RWPE2 (cell line): ENCODE data around the gene ACOXL.

Experiments
- ATAC-seq: fragments of 200-7000 bp; cut with Tn5 transposase; 3 replicates; pipeline ENCODE4 v1.9.1; 2021; ENCODE audit warnings: low read depth
- DNase-seq: peaks from one replicate; pipeline ENCODE4 v3.0.0-alpha.2; 2020; ENCODE audit warnings: low spot score
- H3K27ac ChIP-seq: fragments of 450-650 bp; 2 replicates; pipeline ENCODE4 v1.5.1; 2017; ENCODE audit warnings: mild to moderate bottlenecking; ENCODE audit not compliant: poor library complexity, severe bottlenecking
- H3K27me3 ChIP-seq: fragments of 250-450 bp; sonication (Bioruptor Pico); 2 replicates; pipeline ENCODE4 v1.5.1; 2021; ENCODE audit warnings: mild to moderate bottlenecking, moderate library complexity; ENCODE audit not compliant: insufficient read depth, poor library complexity, severe bottlenecking
- H3K36me3 ChIP-seq: fragments of 250-450 bp; sonication (Bioruptor Pico); 2 replicates; pipeline ENCODE4 v1.5.1; 2020; ENCODE audit warnings: low read depth, mild to moderate bottlenecking, moderate library complexity
- H3K4me1 ChIP-seq: fragments of 250-450 bp; sonication (Bioruptor Pico); 2 replicates; pipeline ENCODE4 v1.5.1; 2021; ENCODE audit warnings: mild to moderate bottlenecking, moderate library complexity; ENCODE audit not compliant: insufficient read depth, poor library complexity, severe bottlenecking
- H3K4me3 ChIP-seq: fragments of 250-450 bp; sonication (Bioruptor Pico); 2 replicates; pipeline ENCODE4 v1.5.1; 2021; ENCODE audit warnings: mild to moderate bottlenecking, moderate library complexity; ENCODE audit not compliant: severe bottlenecking
- H3K9me3 ChIP-seq: fragments of 250-450 bp; sonication (Bioruptor Pico); 2 replicates; pipeline ENCODE4 v1.5.1; 2021; ENCODE audit warnings: mild to moderate bottlenecking, moderate library complexity; ENCODE audit not compliant: severe bottlenecking
- TF ChIP-seq, protein P1 (sequence below): fragments of 450-650 bp; IDR thresholded peaks from one replicate; pipeline ENCODE4 v1.5.1; 2017; ENCODE audit warnings: mild to moderate bottlenecking, moderate library complexity; ENCODE audit not compliant: poor library complexity, severe bottlenecking

The ACOXL gene

DNA sequence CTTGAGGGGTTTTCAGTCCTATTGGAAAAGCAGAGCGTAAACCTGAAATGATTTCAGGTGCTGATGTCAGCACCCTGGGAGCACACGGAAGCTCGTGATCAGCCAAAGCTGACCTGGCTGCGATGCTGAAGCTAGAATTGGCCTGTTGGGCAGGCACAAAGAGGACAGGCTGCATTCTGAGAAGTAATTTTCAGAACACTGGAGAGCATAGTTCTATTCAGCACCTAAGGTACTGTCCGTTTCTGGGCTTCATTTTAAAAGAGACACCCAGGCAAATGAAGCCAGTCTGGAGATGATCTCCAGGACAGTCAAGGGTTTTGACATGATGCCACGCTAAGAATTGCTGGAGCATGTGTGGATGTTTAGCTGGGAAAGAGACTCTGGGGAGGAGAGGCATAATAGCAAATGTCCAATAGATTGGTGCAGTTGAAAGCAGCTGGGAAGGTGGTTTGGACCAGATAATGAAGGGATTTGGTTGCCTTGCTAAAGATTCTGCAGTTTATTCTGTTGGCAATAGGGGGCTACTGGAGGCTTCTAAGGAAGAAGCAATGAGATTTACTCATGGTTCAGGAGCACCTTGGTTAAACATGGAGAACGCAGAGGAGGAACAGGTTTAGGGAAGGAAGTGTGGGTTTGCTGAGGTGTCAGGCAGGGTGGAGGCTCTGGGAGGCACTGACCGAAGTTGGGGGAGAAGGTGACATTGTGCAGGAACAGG lies 86.6 kb downstream of the ACOXL start:
- no peaks in the 10 kb centered on the region for H3K9me3 ChIP-seq
- H3K4me3 ChIP-seq = no peak overlapping the region
- ATAC-seq = no peak
- no peak for DNase-seq
- H3K27ac ChIP-seq = no peak overlapping the region
- TF ChIP-seq, protein P1, sequence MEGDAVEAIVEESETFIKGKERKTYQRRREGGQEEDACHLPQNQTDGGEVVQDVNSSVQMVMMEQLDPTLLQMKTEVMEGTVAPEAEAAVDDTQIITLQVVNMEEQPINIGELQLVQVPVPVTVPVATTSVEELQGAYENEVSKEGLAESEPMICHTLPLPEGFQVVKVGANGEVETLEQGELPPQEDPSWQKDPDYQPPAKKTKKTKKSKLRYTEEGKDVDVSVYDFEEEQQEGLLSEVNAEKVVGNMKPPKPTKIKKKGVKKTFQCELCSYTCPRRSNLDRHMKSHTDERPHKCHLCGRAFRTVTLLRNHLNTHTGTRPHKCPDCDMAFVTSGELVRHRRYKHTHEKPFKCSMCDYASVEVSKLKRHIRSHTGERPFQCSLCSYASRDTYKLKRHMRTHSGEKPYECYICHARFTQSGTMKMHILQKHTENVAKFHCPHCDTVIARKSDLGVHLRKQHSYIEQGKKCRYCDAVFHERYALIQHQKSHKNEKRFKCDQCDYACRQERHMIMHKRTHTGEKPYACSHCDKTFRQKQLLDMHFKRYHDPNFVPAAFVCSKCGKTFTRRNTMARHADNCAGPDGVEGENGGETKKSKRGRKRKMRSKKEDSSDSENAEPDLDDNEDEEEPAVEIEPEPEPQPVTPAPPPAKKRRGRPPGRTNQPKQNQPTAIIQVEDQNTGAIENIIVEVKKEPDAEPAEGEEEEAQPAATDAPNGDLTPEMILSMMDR = no peak
- peaks cover 5% of the 10 kb centered on the region for H3K27me3 ChIP-seq
- H3K36me3 ChIP-seq = no peaks in the 10 kb centered on the region
- H3K4me1 ChIP-seq = no peaks in the 10 kb centered on the region

DNA sequence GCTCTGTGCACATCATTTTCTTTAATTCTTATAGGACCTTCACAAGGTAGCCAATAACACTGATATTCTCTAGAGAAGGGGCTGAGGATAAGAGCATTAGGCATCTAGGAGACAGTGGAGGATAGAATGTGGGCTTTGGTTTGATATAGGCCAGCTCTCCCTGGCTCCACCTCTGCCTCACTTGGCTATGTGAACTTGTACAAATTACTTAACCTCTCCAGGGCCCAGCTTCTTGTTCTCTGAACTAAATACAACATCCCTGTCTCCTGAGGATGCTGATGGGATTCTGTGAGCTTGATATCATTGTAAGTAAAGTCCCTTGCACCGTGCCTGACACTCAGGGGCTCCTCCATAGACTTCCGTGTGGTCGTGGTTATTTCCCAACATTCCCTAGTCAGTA lies 87.3 kb downstream of the ACOXL start:
- Histone ChIP-seq H3K9me3 (no peaks in the 10 kb centered on the region), H3K36me3 (no peaks in the 10 kb centered on the region), H3K4me3 (no peak overlapping the region), H3K27ac (no peak overlapping the region), H3K4me1 (no peaks in the 10 kb centered on the region), H3K27me3 (peaks cover 5% of the 10 kb centered on the region)
- DNase-seq (no peak), ATAC-seq (no peak)
- TF ChIP-seq, protein P1 = no peak

DNA sequence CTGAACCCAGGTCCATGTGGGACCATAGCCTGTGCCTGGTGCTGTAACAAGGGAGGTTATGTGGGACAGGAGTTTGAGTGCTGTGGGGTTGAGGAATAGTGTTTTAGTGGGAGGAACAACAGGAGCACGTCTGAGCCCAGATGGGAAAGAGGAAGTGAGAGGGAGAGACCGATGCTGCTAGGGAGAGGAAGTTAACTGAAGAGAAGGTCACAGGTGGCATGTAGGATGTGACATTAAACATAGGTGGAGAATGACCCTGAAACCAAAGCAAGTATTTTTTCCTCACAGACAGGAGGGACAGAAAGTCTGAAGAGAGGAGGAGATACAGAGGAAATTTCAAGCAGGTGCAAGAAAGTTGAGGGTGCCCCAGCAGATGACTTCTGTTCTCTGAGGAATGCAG lies 87.8 kb downstream of the ACOXL start:
- H3K4me1 ChIP-seq = no peaks in the 10 kb centered on the region
- H3K36me3 ChIP-seq = no peaks in the 10 kb centered on the region
- TF ChIP-seq, protein P1 = no peak
- H3K9me3 ChIP-seq = no peaks in the 10 kb centered on the region
- DNase-seq (no peak), ATAC-seq (no peak)
- no peak overlapping the region for H3K27ac ChIP-seq
- peaks cover 5% of the 10 kb centered on the region for H3K27me3 ChIP-seq
- H3K4me3 ChIP-seq = no peak overlapping the region

DNA sequence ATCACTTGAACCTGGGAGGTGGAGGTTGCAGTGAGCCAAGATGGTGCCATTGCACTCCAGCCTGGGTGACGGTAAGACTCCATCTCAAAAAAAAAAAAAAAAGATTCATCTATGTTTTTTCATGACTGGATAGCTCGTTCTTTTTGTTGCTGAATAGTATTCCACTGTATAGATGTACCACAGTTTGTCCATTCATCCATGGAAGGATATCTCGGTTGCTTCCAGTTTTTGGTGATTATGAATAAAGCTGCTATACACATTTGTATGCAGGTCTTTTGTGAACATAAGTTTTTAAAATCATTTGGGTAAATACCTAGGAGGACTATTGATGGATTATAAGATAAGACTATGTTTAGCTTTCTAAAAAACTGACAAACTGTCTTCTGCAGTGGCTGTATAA lies 90.8 kb downstream of the ACOXL start:
- Histone ChIP-seq H3K4me1 (no peaks in the 10 kb centered on the region), H3K27ac (no peak overlapping the region), H3K4me3 (no peak overlapping the region), H3K36me3 (no peaks in the 10 kb centered on the region), H3K27me3 (peaks cover 5% of the 10 kb centered on the region), H3K9me3 (no peaks in the 10 kb centered on the region)
- DNase-seq = no peak
- TF ChIP-seq, protein P1 = no peak
- no peak for ATAC-seq

DNA sequence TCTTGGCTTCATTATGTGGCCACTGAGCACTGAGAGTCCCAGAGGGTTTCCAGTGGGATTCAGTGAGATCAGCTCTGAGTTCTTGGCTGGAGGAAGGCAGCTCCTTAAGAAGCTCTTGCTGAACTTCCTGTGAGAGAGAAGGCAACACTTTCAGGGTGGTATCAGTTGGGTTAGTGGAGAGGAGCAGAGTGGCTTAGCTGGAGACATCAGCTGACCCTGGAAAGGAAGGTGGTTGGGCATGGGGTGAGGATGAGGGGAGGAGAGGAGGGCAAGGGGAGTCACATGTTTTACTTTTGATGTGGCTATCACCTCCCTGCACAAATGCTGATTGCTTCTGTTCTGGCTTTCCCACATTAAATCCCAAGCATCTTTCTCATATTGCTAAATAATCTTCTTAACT lies 95.1 kb downstream of the ACOXL start:
- TF ChIP-seq, protein P1 = no peak
- H3K36me3 ChIP-seq = no peaks in the 10 kb centered on the region
- H3K27me3 ChIP-seq = peaks cover 5% of the 10 kb centered on the region
- H3K4me3 ChIP-seq = no peak overlapping the region
- DNase-seq (no peak), ATAC-seq (no peak)
- H3K9me3 ChIP-seq = no peaks in the 10 kb centered on the region
- H3K27ac ChIP-seq = no peak overlapping the region
- no peaks in the 10 kb centered on the region for H3K4me1 ChIP-seq
